PC-3 (cell line): ENCODE results near the gene NFIC. TPM values are rescaled to one million over a fixed set of nuclear protein-coding genes. Genes with fewer than 3 reads are reported as not detected.
"Not testable (repeated sequence)": the region's sequence is repeated elsewhere in the genome, so short reads cannot be mapped to it uniquely, and the experiment has no call there.

ENCODE experiments used
- ATAC-seq: fragments of 200-7000 bp; cut with Tn5 transposase; 2 replicates; pipeline ENCODE4 v1.9.1; 2020; ENCODE audit warnings: mild to moderate bottlenecking, moderate library complexity
- BruUV-seq: library from RNA; stranded (reverse); fragments of 400-500 nt; replicated peaks from 2 replicates; lab custom pipeline; 2021; lab: Mats Ljungman, UMichigan
- CTCF ChIA-PET: fragments of 300-600 bp; sonication (Branson Sonifier 250); formaldehyde crosslinking; loops from one replicate; lab custom pipeline; 2022; ENCODE audit warnings: antibody characterized with exemption; lab: Charles Lee
- POLR2A ChIA-PET: fragments of 300-600 bp; sonication (Branson Sonifier 250); formaldehyde crosslinking; loops from one replicate; lab custom pipeline; 2022; ENCODE audit warnings: antibody characterized with exemption; ENCODE audit not compliant: unreplicated experiment; lab: Charles Lee
- DNase-seq: peaks from one replicate; pipeline ENCODE4 v3.0.0-alpha.2; 2015
- H2AFZ ChIP-seq: fragments of 300-600 bp; sonication (generic); 2 replicates; pipeline ENCODE4 v1.6.0; 2016; ENCODE audit warnings: antibody characterized with exemption, low read length
- H3F3A ChIP-seq: fragments of 300-600 bp; sonication (generic); one replicate; pipeline ENCODE4 v1.6.0; 2017; ENCODE audit warnings: antibody characterized with exemption, low read length, control low read depth, mild to moderate bottlenecking; ENCODE audit not compliant: unreplicated experiment
- H3K27ac ChIP-seq: fragments of 300-600 bp; sonication (generic); 2 replicates; pipeline ENCODE4 v1.5.1; 2016; ENCODE audit warnings: mild to moderate bottlenecking, low read length
- H3K27me3 ChIP-seq: fragments of 300-600 bp; sonication (generic); 2 replicates; pipeline ENCODE4 v1.6.1; 2016; ENCODE audit warnings: low read length, mixed read lengths
- H3K36me3 ChIP-seq: fragments of 300-600 bp; sonication (generic); 2 replicates; pipeline ENCODE4 v1.6.1; 2016; ENCODE audit warnings: low read depth, mixed run types, low read length, mixed read lengths
- H3K4me1 ChIP-seq: fragments of 300-600 bp; sonication (generic); 2 replicates; pipeline ENCODE4 v1.5.1; 2016; ENCODE audit warnings: low read length; ENCODE audit not compliant: insufficient read depth
- H3K4me2 ChIP-seq: fragments of 300-600 bp; sonication (generic); 2 replicates; pipeline ENCODE4 v1.6.0; 2016; ENCODE audit warnings: low read length
- H3K4me3 ChIP-seq: fragments of 300-600 bp; sonication (generic); 2 replicates; pipeline ENCODE4 v1.5.1; 2016; ENCODE audit warnings: mild to moderate bottlenecking, low read length, mixed read lengths
- H3K79me2 ChIP-seq: fragments of 300-600 bp; sonication (generic); 2 replicates; pipeline ENCODE4 v1.6.1; 2017; ENCODE audit warnings: low read length, mixed read lengths
- H3K9ac ChIP-seq: fragments of 300-600 bp; sonication (generic); 2 replicates; pipeline ENCODE4 v1.6.0; 2016; ENCODE audit warnings: mild to moderate bottlenecking, low read length
- H3K9me2 ChIP-seq: fragments of 300-600 bp; sonication (generic); replicated peaks from 2 replicates; pipeline ENCODE4 v1.6.1; 2016; ENCODE audit warnings: mixed run types, low read length, mixed read lengths
- H3K9me3 ChIP-seq: fragments of 300-600 bp; sonication (generic); 2 replicates; pipeline ENCODE4 v1.6.1; 2016; ENCODE audit warnings: low read length, mixed read lengths
- H4K20me1 ChIP-seq: fragments of 300-600 bp; sonication (generic); 2 replicates; pipeline ENCODE4 v1.6.1; 2016; ENCODE audit warnings: low read length, mixed read lengths
- EZH2 ChIP-seq: fragments of 300-600 bp; sonication (generic); IDR thresholded peaks from one replicate; pipeline ENCODE4 v1.6.1; 2017; ENCODE audit warnings: antibody characterized with exemption, mild to moderate bottlenecking, low read length; ENCODE audit not compliant: unreplicated experiment
- EZH2phosphoT487 ChIP-seq: fragments of 300-600 bp; sonication (generic); IDR thresholded peaks from 2 replicates; pipeline ENCODE4 v1.6.1; 2018; ENCODE audit warnings: mild to moderate bottlenecking, antibody characterized with exemption, low read length, borderline replicate concordance
- intact Hi-C: fragments of 100-400 bp; cut with micrococcal nuclease; formaldehyde crosslinking; loops from 2 replicates; pipeline ENCODE4 v1.9.0; 2023
- total RNA-seq: library from RNA; depleted of rRNA; stranded (reverse); fragments of >200 nt; gene quantifications from 2 replicates; pipeline ENCODE4 v1.2.3, GENCODE V29; 2014
- TF ChIP-seq, protein P1 (sequence below): fragments of 300-600 bp; sonication (generic); conservative IDR thresholded peaks from 2 replicates; pipeline ENCODE4 v1.5.1; 2017; ENCODE audit warnings: antibody characterized with exemption, low read depth, mild to moderate bottlenecking, low read length

Gene NFIC
- total RNA-seq, 1 experiment from 2014 or later, result 31.7 TPM

- Histone ChIP-seq H2AFZ (no peak overlapping the region), H4K20me1 (peaks cover 12% of the 10 kb centered on the region; the same call in 1 of the 2 replicates), H3K9me3 (no peaks in the 10 kb centered on the region), H3K4me1 (no peaks in the 10 kb centered on the region), H3K27me3 (no peaks in the 10 kb centered on the region), H3K4me2 (no peak overlapping the region), H3K79me2 (peaks cover 83% of the 10 kb centered on the region), H3K36me3 (no peaks in the 10 kb centered on the region), H3K4me3 (no peak overlapping the region), H3K9ac (no peak overlapping the region), H3F3A (no peaks in the 10 kb centered on the region), H3K27ac (no peak overlapping the region), H3K9me2 (no peaks in the 10 kb centered on the region)
- ATAC-seq (no peak), DNase-seq (no peak)
- TF ChIP-seq, protein P1, sequence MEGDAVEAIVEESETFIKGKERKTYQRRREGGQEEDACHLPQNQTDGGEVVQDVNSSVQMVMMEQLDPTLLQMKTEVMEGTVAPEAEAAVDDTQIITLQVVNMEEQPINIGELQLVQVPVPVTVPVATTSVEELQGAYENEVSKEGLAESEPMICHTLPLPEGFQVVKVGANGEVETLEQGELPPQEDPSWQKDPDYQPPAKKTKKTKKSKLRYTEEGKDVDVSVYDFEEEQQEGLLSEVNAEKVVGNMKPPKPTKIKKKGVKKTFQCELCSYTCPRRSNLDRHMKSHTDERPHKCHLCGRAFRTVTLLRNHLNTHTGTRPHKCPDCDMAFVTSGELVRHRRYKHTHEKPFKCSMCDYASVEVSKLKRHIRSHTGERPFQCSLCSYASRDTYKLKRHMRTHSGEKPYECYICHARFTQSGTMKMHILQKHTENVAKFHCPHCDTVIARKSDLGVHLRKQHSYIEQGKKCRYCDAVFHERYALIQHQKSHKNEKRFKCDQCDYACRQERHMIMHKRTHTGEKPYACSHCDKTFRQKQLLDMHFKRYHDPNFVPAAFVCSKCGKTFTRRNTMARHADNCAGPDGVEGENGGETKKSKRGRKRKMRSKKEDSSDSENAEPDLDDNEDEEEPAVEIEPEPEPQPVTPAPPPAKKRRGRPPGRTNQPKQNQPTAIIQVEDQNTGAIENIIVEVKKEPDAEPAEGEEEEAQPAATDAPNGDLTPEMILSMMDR, result no peak
- ChIA-PET POLR2A (no interaction called here), CTCF (no interaction called here)
- intact Hi-C loops, result no loop called here
- BruUV-seq, result no TSS peak
These were observed 21.5 kb downstream of the NFIC start for GRCh38 chr19:3387645-3388589.

GRCh38 chr19:3389446-3389778, 23.0 kb downstream of the NFIC start:
- DNase-seq (no peak), ATAC-seq (no peak)
- no peak overlapping the region for H3K9ac ChIP-seq
- H3K9me2 ChIP-seq, result no peaks in the 10 kb centered on the region
- no peaks in the 10 kb centered on the region for H3K4me1 ChIP-seq
- ChIA-PET POLR2A (no interaction called here), CTCF (no interaction called here)
- H3K36me3 ChIP-seq, result no peaks in the 10 kb centered on the region
- TF ChIP-seq, protein P1, result no peak
- TF ChIP-seq EZH2phosphoT487 (no peak), EZH2 (no peak)
- H3K79me2 ChIP-seq, result peaks cover 79% of the 10 kb centered on the region
- no TSS peak for BruUV-seq
- no peaks in the 10 kb centered on the region for H3F3A ChIP-seq
- peaks cover 12% of the 10 kb centered on the region; the same call in 1 of the 2 replicates for H4K20me1 ChIP-seq
- H3K4me3 ChIP-seq, result no peak overlapping the region
- no peaks in the 10 kb centered on the region for H3K27me3 ChIP-seq
- no peak overlapping the region for H2AFZ ChIP-seq
- intact Hi-C loops, result no loop called here
- H3K4me2 ChIP-seq, result no peak overlapping the region
- no peaks in the 10 kb centered on the region for H3K9me3 ChIP-seq
- no peak overlapping the region for H3K27ac ChIP-seq

- Histone ChIP-seq H3K4me1 (no peaks in the 10 kb centered on the region), H4K20me1 (peaks cover 12% of the 10 kb centered on the region; the same call in 1 of the 2 replicates), H3K27me3 (no peaks in the 10 kb centered on the region), H3K79me2 (peaks cover 80% of the 10 kb centered on the region), H3K36me3 (no peaks in the 10 kb centered on the region), H3K9ac (no peak overlapping the region), H2AFZ (no peak overlapping the region), H3K9me2 (no peaks in the 10 kb centered on the region), H3F3A (no peaks in the 10 kb centered on the region), H3K4me3 (no peak overlapping the region), H3K27ac (no peak overlapping the region), H3K4me2 (no peak overlapping the region), H3K9me3 (no peaks in the 10 kb centered on the region)
- TF ChIP-seq, protein P1, result no peak
- TF ChIP-seq EZH2 (no peak), EZH2phosphoT487 (no peak)
- ATAC-seq (no peak), DNase-seq (no peak)
- no TSS peak for BruUV-seq
- POLR2A ChIA-PET, result no interaction called here
- CTCF ChIA-PET, result no interaction called here
- intact Hi-C loops, result no loop called here
These were observed 23.5 kb downstream of the NFIC start for GRCh38 chr19:3389876-3390371.

- ATAC-seq, H3K4me2 ChIP-seq, H3F3A ChIP-seq, H3K36me3 ChIP-seq, H3K9me3 ChIP-seq, H2AFZ ChIP-seq, intact Hi-C loops, BruUV-seq, H3K27me3 ChIP-seq, H3K9me2 ChIP-seq, POLR2A ChIA-PET, H3K4me1 ChIP-seq, H3K9ac ChIP-seq, H3K4me3 ChIP-seq, H3K27ac ChIP-seq, DNase-seq, CTCF ChIA-PET: not testable (repeated sequence)
- H4K20me1 ChIP-seq, result peaks cover 12% of the 10 kb centered on the region; the same call in 1 of the 2 replicates
- peaks cover 66% of the 10 kb centered on the region for H3K79me2 ChIP-seq
These were observed 25.5 kb downstream of the NFIC start for GRCh38 chr19:3391911-3392310.
